GM12873 (cell line): ENCODE results near the gene MUC4.
A peak's percentile ranks its signal among the peaks of the same experiment; 100 is the strongest.

ENCODE experiments used
- TF ChIP-seq, protein P1 (sequence below): IDR thresholded peaks from 2 replicates; pipeline ENCODE4 v1.5.1; 2012; ENCODE audit warnings: low read depth, mild to moderate bottlenecking, moderate library complexity, low read length, control low read depth; ENCODE audit not compliant: insufficient read depth; ENCODE audit errors: missing control alignments

MUC4 gene

DNA sequence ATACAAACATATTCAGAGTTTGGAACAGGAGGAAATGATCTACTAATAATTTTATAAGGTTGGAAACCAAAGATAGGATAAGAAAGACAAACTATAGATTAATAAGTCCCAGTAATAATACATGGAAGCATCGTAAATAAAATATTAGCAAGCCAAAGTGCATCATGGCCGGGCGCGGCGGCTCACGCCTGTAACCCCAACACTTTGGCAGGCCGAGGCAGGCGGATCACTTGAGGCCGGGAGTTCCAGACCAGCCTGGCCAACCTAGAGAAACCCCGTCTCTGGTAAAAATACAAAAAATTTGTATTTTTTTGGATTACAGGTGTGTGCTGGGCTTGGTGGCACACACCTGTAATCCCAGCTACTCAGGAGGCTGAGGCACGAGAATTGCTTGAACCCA is 14.9 kb downstream of the MUC4 start:
- TF ChIP-seq, protein P1, sequence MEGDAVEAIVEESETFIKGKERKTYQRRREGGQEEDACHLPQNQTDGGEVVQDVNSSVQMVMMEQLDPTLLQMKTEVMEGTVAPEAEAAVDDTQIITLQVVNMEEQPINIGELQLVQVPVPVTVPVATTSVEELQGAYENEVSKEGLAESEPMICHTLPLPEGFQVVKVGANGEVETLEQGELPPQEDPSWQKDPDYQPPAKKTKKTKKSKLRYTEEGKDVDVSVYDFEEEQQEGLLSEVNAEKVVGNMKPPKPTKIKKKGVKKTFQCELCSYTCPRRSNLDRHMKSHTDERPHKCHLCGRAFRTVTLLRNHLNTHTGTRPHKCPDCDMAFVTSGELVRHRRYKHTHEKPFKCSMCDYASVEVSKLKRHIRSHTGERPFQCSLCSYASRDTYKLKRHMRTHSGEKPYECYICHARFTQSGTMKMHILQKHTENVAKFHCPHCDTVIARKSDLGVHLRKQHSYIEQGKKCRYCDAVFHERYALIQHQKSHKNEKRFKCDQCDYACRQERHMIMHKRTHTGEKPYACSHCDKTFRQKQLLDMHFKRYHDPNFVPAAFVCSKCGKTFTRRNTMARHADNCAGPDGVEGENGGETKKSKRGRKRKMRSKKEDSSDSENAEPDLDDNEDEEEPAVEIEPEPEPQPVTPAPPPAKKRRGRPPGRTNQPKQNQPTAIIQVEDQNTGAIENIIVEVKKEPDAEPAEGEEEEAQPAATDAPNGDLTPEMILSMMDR = no peak

GRCh38 chr3:195794708-195795107 is 17.0 kb downstream of the MUC4 start:
- TF ChIP-seq, protein P1 = no peak

DNA sequence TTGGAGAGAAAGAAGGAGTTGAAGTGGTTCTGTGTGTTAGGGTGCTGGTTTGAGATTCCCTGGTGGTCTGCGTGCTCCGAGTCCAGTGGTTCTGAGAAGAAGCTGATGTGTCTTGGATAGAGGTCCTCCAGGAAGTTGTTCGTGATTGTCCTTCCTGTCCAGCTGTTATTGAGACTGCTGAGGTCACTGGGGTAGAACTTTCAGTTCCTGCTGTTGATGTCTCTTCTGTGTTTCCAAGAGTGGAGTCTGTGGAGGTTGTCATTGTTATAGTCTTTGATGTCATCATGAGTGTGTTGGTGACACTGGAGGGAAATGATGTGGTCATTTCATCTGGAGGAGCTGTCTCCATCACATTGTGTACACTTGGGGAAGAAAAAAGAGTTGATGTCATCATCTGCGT is 20.8 kb downstream of the MUC4 start:
- TF ChIP-seq, protein P1 = no peak

- TF ChIP-seq, protein P1 = no peak
These were observed 22.8 kb downstream of the MUC4 start for GRCh38 chr3:195788711-195789581.

GRCh38 chr3:195777975-195778374 is 33.8 kb downstream of the MUC4 start:
- TF ChIP-seq, protein P1 = no peak

DNA sequence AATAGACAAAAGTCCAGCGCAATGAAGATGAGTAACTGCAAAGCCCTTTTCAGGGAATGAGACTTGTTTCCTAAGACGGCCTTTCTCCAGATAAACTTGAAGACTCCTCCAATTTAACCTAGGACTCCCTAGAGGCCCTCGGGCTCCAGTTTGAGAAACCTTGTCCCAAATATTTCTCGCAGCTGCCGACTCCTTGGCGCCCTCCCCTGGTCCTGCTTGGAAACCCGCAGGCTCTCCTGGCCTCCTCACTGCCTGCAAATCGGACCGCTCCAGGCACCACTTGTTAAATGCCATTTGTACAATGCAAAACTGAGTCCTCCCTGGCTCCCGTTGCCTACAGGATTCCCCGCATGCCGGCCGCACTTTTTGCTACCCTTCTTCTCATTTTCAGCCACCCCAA is 36.8 kb downstream of the MUC4 start:
- TF ChIP-seq, protein P1 = peak; percentile 33

GRCh38 chr3:195773956-195774537 is 37.7 kb downstream of the MUC4 start:
- TF ChIP-seq, protein P1 = no peak
